Stimulated activated CD4-positive, alpha-beta T cell treated with anti-CD3 and anti-CD28 coated beads, TNF-alpha, amount 100 ng/mL, for 4 hours (primary cell): ENCODE data around the gene KCNA2.
A peak's percentile ranks its signal among the peaks of the same experiment; 100 is the strongest.

Experiments used
- DNase-seq, 3 experiments: peaks; one replicate each; pipeline ENCODE4 v3.0.0-alpha.2; 2020; ENCODE audit warnings: low read depth in 3 of 3

Gene KCNA2

DNA sequence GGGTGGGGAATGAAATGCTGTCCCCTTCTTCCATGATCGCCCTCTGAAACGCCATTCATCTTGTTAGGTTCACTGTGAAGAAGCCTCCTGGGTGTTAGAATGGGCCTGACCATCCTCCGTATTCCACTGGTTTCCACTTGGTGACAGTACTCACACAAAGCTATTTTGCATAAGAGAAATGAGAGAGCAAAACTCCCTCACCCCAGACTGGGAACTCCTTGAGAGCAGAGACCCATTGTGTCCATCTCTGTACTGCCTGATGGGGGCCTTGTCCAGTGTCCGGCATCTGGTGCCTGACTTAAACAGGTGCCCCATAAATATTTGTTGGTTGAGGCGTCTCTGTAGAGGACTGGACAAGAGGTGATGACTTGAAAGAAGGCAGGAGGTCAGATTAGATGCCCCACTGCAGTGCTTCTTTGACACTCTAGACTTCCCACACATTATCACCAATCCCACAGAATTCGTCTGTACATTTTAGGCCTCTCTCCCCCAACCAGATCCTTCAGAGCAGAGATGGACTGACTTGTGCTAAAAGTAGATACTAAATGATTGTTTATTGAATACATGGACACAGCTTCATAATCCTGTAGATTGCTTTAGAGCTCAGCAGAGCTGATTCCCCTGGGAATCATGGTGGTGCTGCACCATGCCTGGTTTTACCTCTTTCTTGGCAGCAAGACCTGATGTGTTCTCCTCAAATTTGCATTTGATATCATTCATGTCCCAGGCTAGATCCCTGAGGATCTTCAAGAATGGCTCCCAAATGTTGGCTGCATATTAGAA is 22.4 kb upstream of the KCNA2 start:
- DNase-seq = no peak

DNA sequence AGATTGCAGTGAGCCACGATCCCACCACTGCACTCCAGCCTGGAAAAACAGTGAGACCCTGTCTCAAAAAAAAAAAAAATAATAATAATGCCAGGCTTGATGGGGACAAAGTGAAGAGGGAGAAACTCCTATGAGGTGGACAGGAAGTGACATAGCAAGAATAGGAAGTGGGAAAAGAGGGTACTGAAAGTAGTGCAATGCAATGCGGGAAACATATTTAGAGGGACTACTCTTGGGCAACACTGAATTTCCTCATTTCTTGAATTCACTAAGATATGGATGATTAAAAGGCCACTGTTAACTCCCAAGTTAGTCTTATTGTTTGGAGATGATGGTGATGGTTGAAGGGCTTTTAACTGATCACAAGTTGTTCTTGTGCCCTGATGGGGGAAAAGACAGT is 21.6 kb upstream of the KCNA2 start:
- DNase-seq = no peak

DNA sequence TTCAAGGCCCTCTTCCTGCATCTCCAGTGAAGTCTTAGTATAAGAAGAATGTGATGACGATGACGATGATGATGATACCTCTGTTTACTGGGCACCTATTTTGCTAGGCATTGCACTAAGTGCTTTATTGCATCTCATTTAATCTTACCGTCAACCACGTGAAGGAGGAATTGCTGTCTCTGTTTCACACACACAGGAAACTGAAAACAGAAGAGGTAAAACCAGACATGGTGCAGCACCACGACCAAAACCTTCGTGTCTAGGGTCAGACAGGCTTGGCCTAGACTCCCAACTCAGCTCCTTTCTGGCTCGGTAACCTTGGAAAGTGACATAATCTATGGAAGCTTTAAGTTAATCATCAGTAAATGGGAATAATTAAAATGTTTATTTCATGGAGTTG is 20.7 kb upstream of the KCNA2 start:
- DNase-seq = no peak

DNA sequence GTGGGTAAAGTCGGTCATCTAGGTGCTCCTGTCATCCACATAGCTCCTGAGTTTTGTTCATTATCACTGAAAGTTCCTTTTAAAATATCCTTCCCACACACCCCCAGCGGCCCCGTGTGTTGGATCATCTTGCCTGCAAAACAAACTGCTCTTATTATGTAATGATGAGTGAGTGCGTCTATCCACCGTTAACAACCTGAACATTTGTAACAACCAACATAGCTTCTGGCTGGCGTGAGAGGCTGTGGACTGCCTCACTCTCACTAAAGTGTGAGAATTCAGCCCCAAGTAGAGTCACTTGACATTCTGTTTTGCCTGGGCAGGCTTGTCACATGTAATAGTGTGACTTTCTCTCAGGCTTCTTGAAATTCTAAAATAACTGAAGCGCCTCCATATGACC is 14.5 kb upstream of the KCNA2 start:
- DNase-seq = no peak

DNA sequence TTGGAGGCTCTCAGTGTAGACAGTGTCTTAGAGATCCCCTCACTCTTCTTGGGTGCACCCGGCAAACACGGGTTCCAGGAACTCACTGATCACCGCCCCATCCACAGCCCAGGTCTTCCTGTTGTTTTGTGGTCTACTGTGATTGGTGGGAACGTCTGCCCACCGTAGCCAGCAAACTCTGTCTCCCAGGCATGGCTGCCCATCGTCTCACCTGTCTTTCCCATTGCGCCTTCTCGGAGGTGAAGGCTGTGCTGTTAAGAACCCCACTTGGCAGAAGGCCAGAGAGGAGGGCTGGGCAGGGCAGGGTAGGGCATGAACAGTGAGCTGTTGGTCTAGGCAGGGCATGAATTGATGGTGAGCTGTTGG is 14.1 kb upstream of the KCNA2 start:
- DNase-seq = no peak

DNA sequence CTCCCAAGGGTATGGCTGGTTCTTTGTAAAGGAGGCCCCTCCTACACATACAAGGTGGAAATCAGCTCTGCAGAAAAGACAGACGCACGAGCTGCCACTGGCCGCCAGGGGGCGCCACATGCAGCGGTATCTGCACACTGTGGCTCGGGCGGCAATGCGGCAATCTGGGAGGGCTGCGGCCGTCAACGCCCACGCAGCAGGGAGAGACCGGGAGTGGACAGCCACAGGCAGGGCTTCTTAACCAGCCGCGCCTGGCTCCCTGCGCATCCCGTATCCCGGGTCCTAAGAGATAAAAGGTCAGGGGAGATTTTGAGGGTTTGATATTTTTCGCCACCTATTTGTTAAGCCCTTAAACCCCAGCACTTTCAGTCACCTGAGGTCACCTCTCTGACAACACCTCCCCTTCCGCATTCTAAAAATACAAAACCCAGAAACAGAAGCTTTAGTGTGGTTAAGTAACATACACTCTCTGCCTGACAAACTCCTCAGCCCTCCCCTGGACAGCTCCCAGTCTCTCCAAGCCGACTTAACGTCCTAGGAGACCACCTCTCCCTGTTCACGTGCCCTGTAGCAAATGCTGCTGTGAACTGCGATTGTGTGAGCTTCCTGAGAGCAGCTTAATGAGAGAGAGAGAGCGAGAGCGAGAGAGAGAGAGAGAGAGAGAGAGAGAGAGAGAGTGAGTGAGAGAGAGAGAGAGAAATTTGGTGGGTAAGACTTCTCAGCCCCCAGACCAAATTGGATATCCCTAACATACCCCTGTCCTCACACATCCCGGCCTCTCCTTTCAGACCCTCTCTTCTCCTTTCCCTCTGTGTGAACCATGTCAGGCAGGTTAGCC is 13.5 kb upstream of the KCNA2 start:
- peak; percentile 75 to 84 (median 79) for DNase-seq

DNA sequence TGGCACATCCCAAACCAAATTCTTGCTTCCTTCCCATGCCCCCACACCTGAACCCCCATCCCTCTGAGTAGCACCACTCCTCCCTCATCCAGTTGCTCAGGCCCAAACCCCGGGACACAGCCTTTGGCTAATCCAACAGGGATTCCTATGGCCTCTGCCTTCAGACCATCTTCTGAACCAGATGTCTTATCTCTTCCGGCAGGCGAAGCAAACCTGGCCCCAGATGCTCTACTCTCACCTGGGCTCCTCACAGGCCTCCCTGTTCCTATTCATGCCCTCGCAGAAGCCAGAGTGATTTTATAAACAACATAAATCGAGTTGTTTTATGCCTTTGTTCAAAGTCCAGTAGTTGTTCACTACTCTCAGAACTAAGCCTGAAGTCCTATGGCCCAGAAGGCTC is 12.5 kb upstream of the KCNA2 start:
- no peak for DNase-seq

DNA sequence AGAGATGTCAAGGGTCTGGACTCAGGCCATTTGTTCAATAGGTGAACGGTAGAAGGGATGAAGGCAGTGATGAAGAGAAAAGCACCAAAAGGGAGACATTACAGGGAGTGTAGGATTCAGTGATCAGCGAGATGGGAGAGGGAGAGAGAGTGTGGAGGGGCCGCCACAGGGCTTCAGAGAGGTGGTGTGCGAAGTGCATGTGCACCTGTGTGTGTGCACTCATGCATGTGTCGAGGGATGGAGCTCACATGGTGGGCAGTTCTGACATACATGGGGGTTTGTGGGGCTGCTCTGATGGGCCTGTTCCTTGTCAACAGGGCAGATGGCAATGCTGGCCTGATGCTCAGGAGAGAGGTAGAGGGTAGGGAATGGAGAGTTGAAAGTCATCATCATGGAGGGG is 11.4 kb upstream of the KCNA2 start:
- no peak for DNase-seq

DNA sequence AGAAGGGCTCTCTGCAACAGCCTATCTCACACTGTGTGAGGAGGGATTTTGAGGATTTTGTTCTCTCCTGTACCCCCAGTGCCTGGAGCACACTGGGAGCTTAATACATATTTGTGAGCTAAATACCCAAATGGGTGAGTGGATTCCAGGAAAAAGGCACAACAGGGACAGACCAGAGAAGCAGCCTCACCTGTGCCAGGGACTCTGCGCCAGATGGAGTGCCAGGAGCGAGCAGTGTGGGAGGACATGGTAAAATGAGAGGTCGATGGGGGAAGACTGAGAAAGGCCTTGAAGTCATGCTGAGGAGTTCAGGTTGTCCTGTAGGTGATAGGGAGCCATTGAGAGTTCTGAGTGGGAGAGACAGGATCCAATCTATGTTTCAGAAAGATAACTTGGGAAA is 11.0 kb upstream of the KCNA2 start:
- DNase-seq = no peak

DNA sequence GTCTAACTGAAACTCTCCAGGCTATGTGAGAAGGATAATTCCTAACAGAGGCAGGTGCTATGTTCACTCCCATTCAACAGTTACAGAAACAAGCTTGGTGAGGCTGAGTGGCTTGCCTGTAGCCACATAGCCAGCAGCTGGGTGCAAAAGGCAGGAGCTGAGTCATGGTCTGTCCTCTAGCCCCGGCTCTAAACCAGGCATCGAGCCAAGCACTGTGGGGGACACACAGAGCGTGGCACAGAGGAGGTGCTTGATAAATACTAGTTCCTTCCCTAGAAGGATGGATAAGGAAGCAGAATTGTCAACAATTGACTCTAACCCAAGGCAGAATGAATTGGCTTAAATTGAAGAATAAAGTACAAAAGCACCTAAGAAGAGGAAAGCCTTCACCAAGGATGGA is 10.4 kb upstream of the KCNA2 start:
- DNase-seq = no peak

DNA sequence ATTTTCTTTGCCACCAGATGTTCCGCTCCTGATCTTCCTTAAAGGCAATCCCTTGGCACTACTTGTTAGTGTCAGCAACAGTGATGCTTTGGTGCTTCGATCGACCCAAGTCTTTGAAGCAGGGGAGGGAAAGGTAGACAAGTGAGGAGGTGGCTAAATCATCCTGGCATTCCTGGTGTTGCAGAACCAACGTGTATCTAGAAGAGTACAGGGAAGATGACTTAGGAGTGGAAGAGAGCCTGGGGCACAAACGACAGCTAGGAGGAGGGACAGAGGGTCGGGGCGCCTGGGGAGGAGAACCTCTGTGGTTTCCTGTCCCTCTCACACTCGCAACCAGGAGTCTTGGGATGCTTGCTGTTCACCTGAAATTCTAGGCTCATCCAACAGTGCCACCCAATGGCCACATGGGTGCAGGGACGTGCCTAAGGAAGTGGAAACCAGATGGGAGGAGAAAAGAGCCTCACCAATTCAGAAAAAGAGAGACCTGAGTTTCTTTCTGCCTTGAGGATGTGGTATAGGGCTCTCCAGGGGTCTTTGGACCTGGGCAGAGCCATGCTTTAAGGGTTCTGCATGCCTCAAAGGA is 9.5 kb upstream of the KCNA2 start:
- DNase-seq = no peak

DNA sequence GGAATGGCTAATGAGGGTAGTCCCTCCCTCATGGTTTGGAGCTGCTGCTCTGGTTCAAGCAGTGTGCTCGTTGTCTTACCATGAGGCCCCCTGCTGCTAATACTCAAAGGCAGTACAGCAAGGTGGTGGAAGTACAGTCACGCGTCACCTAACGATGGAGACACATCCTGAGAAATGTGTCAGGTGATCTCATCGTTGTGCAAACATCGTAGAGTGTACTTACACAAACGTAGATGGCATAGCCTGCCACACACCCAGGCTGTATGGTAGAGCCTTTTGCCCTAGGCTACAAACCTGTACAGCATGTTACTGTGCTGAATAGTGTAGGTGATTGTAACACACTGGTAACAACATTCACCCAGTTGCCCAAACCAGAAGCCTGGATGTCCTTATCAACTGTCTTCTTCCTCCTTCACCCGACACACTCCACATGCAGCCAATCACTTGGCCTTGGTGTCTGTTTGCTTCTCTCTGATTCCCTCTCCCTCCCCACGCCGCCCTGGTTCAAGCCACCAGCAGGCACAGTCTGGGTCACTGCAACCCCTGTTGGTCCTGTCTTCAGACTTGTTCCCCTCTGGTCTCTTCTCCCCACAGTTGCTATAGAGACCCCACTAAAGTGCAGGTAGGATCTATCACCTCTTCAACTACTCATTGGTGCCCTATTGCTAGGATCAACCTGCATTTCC is 6.0 kb upstream of the KCNA2 start:
- DNase-seq = no peak

DNA sequence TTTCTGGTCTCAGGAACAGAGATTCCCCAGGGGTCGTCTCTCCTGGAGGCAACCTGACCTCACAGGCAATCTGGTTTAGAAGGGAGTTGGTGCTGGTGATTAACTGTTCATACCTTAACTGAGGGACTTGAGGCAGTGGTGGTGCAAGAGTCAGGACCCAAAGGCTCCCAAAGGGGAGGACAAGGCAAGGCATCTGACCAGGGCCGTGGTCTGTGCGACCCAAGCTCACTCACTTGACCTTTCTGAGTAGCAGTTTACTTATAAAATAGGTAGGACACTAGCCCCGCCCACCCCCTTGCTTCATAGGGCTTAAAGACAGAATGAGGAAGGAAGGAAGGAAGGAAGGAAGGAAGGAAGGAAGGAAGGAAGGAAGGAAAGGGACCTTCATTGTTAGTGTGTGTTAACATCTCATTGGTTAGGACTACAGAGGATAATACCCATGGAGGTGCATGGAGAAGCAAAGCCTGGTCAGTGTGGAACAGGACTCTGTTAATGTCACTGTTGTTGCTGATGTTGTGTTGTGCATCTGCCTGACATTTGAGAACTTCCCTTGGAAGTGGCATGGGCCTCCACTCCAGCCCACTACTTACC is 4.6 kb upstream of the KCNA2 start:
- no peak for DNase-seq

DNA sequence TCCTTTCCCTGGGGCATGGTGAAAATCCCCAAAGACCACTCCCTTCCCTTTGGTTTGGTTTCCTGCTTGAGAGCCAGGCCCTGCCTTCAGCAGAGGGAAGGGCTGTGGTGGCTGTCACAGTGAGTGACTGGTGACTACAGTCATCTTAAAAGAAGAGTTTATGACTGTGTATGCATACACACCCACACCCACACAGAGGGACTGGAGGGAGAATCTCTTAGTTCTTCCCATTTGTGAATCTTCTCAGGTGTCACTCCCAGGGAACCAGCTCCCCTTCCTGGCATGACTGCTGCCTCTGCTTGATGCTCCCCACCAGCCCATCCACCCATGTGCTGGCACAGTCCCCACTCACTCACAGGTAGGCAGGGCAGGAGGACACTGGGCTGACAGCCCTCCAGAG is 3.9 kb upstream of the KCNA2 start:
- DNase-seq = no peak

DNA sequence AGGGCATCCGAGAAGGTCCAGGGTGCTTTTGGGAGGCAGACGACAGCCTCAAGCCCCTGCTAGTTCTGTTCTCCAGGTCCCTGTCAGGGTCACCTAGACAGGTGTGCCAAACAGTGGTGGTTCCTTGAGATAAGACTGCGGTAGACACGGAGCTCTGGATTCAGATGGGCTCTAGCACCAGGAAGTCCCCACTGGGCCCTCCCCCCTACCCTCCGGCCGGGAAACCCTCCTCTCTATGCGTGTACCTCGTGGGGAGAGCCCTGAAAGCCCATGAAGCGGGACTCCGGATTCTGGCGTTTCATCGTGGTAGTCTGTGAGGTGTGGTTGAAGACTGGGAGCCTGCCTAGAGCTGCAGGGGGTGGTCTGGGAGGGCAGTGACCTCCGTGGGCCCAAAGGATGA is 2.1 kb upstream of the KCNA2 start:
- DNase-seq = no peak

DNA sequence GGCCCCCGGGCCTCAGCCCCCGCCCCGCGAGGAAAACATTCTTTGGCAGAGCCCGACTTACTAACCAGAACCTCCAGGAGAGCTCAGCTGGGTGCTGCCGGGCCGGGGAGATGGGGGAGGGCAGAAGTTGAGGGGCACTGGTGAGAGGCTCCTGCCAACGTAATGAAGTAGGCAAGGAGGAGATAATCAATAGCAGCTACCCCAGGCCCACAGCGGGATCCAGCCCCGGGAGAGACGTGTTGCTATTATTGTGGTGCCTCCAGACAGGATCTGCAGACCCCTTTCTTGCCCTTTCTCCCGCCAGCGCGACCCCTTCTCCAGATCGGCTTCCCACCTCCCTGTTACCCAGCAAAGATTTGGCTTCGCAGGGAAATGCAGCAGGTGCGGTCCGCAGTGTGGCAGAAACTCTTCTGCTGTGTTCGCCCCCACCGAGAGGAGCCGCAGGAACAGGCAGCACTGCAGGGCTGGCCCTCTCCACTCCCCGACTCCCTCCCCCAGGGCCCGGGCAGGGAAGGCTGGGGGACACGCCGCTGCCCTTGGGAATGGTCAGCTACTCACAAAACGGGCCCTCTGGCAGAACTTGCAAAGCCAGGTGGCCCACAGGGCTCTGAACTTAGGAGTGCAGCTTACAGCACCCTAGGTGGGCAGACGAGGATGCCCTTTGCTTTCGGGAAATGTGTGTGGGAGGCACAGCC is 1.5 kb upstream of the KCNA2 start:
- DNase-seq = peak in 1 of 3 experiments; percentile 5

DNA sequence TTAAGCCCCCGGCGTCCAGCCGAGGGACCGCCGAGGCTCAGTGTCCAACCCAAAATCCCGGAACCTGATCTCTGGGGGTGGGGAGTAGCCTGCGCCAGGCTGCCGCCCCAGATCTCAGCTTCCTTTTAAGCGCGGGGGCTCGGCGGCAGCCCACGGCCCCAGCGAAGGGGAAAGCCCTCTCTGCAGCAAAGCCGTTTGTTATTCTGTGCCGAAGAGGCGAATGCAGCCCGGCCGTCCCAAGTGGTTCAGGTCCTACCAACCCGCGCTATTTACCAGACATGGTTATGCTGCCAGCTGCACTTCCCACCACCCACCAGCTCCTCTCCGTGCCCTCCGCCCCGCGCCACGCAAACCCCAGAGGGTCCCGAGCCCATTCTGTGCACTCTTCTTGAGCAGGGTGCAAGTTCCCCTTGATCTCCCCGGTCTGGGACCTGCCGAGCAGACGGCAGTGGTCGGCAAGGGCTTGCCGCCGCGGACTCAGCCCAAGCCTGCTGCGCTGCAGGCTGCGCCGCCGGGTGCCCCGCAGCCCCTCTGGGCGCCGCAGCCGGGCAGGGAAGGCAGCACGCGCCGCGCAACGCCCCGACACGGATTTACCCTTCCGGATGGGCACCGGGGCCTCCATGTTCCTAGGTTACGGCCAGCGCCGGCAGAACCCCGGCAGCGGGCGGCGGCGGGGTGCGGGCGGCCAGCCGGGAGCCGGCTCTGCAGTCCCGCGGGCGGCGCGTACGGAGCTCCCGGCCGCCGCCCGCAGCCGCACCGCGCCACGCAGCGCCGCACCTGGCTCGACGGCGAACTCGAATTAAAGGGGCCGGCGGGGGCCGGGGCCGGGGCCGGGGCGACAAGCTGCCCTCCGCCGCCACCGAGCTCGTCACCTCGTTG is 738 bp upstream of the KCNA2 start:
- peak in 1 of 3 experiments; percentile 16 for DNase-seq

DNA sequence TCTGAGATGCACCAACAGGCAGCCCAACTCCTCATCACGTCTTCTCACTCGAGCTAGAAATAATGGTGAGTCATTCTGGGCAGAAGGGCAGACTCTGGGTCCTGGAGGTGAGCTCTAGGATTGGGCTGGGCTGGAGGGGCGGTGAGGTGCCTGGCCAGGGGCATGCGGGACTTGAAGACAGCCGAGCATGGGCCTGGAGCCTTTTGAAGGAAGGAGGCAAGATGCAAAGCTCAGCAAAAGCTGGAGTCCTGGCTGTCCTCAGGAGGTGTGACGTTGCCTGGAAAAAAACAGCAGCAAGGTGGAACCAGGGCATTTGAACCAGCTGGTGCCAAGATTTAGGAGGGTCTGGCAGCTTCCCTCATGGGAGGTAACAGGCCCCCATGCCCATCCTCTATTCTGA is 712 bp downstream of the KCNA2 start:
- DNase-seq = no peak

DNA sequence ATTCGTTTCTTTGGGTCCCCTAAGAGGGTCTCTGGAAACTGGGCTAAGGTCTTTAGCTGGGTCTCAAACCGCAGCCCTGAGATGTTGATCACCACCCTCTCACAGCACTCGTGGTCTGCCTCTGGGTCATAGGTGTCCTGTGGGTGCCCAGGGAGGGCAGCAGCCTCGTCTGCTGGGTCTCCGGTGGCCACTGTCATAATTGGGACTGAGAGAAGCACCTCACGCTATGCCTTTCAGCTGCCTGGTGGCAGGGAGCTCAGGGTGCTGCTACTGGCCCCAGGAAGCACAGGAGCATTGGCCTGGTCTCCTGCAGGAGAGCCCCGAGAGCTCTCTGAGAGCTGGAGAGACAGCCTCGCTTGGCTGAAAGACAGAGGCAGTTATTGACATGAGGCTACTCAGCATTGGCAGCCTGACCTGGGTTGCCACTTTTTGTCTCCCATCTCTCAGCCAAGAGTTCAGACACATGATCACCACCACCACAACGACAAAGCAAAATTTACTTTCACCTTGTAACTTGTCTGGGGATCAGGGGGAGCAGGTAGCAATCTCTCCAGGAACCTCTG is 1.5 kb downstream of the KCNA2 start:
- no peak for DNase-seq

DNA sequence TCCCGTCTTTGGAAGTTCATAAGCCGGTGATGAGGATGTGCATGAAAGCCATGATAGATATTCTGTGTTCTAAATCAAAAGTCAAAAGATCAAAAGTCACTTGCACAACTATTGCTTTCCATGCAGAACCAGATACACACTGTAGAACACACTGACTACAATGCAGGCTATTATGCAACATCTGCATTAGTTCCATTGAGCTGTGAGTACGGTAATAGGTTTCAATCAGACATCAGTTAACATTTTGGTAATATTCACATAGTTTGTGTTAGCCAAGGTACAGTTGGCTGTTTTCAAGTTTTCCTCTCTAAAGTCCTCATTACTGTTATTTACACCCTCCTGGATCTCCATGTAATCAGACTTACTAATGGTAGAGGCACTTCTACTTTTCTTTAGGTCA is 3.1 kb downstream of the KCNA2 start:
- DNase-seq = no peak
